Gastroesophageal sphincter (tissue), 3 donors: Measurements from ENCODE around the gene AFAP1.

Experiments used
- POLR2A ChIP-seq, 2 donors: fragments of 450-650 bp; IDR thresholded peaks; one replicate each; pipeline ENCODE4 v1.6.1; 2017; ENCODE audit warnings: antibody characterized with exemption in 2 of 2, mild to moderate bottlenecking in 2 of 2, moderate library complexity in 1 of 2
- POLR2AphosphoS5 ChIP-seq: sonication (generic); formaldehyde crosslinking; IDR thresholded peaks from one replicate; pipeline ENCODE4 v1.6.1; 2017; ENCODE audit warnings: antibody characterized with exemption
- TF ChIP-seq, protein P1 (sequence below), 4 experiments: fragments of 200-600 bp in 2 of 4; fragments of 450-650 bp in 2 of 4; sonication (generic) in 1 of 4; IDR thresholded peaks; one replicate each; pipeline ENCODE4 v1.5.1; 2017 to 2019; ENCODE audit warnings: antibody characterized with exemption in 4 of 4, mild to moderate bottlenecking in 2 of 4, moderate library complexity in 2 of 4

DNA sequence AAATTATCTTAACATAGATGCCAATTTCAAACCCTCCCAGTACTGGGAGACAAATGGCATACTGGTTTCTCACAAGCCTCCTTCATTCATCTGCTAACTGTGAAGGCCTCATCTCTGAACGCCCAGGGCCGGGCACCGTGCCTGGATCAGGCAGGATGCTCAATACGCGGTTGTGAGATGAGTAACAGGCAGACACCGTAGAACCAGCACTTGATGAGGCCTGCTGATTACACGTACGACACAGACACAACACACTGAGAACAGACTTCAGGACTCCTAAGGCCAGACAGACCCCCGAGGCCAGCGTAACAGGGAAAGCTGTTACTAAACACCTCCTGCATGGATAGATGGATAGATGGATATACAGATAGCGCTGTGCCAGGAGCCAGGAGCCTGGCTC, 154.6 kb downstream of the AFAP1 start:
- TF ChIP-seq, protein P1, sequence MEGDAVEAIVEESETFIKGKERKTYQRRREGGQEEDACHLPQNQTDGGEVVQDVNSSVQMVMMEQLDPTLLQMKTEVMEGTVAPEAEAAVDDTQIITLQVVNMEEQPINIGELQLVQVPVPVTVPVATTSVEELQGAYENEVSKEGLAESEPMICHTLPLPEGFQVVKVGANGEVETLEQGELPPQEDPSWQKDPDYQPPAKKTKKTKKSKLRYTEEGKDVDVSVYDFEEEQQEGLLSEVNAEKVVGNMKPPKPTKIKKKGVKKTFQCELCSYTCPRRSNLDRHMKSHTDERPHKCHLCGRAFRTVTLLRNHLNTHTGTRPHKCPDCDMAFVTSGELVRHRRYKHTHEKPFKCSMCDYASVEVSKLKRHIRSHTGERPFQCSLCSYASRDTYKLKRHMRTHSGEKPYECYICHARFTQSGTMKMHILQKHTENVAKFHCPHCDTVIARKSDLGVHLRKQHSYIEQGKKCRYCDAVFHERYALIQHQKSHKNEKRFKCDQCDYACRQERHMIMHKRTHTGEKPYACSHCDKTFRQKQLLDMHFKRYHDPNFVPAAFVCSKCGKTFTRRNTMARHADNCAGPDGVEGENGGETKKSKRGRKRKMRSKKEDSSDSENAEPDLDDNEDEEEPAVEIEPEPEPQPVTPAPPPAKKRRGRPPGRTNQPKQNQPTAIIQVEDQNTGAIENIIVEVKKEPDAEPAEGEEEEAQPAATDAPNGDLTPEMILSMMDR (IDR thresholded peaks at IDR 0.05): no peak
- TF ChIP-seq POLR2AphosphoS5 (no peak), POLR2A (IDR thresholded peaks at IDR 0.05) (no peak)
